HepG2 (cell line): ENCODE results near the gene NKD1. TPM values are rescaled to one million over a fixed set of nuclear protein-coding genes. Genes with fewer than 3 reads are reported as not detected.

ENCODE experiments used
- ATAC-seq: fragments of 200-7000 bp; cut with Tn5 transposase; 3 replicates; pipeline ENCODE4 v1.9.1; 2020; ENCODE audit warnings: mild to moderate bottlenecking, moderate library complexity
- BruUV-seq: library from RNA; stranded (reverse); fragments of 400-500 nt; replicated peaks from 2 replicates; lab custom pipeline; 2021; lab: Mats Ljungman, UMichigan
- CTCF ChIA-PET: fragments of 300-600 bp; formaldehyde crosslinking; extraction: SDS; loops from one replicate; lab custom pipeline; 2021; ENCODE audit warnings: low total read pairs, inconsistent platforms, low intra/inter-chr PET ratio; lab: Yijun Ruan, JAX
- POLR2A ChIA-PET: fragments of 350-600 bp; sonication (Branson Sonifier 250); formaldehyde crosslinking; loops from one replicate; lab custom pipeline; 2020; ENCODE audit warnings: antibody characterized with exemption, inconsistent platforms; lab: Yijun Ruan, JAX
- DNase-seq: peaks from one replicate; pipeline ENCODE4 v3.0.0-alpha.2; 2015; ENCODE audit warnings: low spot score
- FAIRE-seq: peaks from 3 replicates; lab custom pipeline; 2011; peaks lifted over from hg19 to GRCh38; lab: Jason Lieb, UNC
- H2AFZ ChIP-seq: one replicate; pipeline ENCODE4 v1.6.1; 2011; ENCODE audit warnings: low read length, inconsistent platforms
- H3K27ac ChIP-seq: fragments of 300-600 bp; 3 replicates; pipeline ENCODE4 v1.8.0; 2011; ENCODE audit warnings: mixed run types, mild to moderate bottlenecking, mixed read lengths, low read length, inconsistent platforms; ENCODE audit not compliant: insufficient read depth; ENCODE audit errors: extremely low read length
- H3K27me3 ChIP-seq, 2 experiments: fragments of 200-600 bp in 1 of 2; 2 replicates in 1 of 2; 3 replicates in 1 of 2; pipeline versions ENCODE4 v1.6.0 to v1.8.0; 2011; ENCODE audit warnings: low read length in 2 of 2, mild to moderate bottlenecking in 2 of 2, moderate library complexity in 2 of 2, inconsistent platforms in 1 of 2; ENCODE audit not compliant: insufficient read depth in 2 of 2, control insufficient read depth in 1 of 2
- H3K36me3 ChIP-seq, 2 experiments: fragments of 200-600 bp in 1 of 2; replicated peaks in 1 of 2; 2 replicates in 1 of 2; 3 replicates in 1 of 2; pipeline versions ENCODE4 v1.5.1 to v1.8.0; 2011; ENCODE audit warnings: low read length in 2 of 2, inconsistent platforms in 1 of 2; ENCODE audit not compliant: insufficient read depth in 2 of 2, control insufficient read depth in 1 of 2
- H3K4me1 ChIP-seq: 2 replicates; pipeline ENCODE4 v1.5.1; 2012; ENCODE audit warnings: low read length, inconsistent platforms; ENCODE audit not compliant: insufficient read depth
- H3K4me2 ChIP-seq: 2 replicates; pipeline ENCODE4 v1.6.0; 2011; ENCODE audit warnings: low read depth, low read length, inconsistent platforms
- H3K4me3 ChIP-seq, 3 experiments: fragments of 200-600 bp in 1 of 3; sonication (generic), shearing (Covaris generic) in 1 of 3; replicated peaks in 1 of 3; 2 replicates each; pipeline ENCODE4 v1.5.1; 2011 to 2016; ENCODE audit warnings: low read length in 3 of 3, inconsistent platforms in 2 of 3, low read depth in 2 of 3, mild to moderate bottlenecking in 2 of 3, control low read depth in 1 of 3, mixed read lengths in 1 of 3; ENCODE audit not compliant: insufficient read depth in 1 of 3
- H3K79me2 ChIP-seq: one replicate; pipeline ENCODE4 v1.6.1; 2011; ENCODE audit warnings: low read length, inconsistent platforms; ENCODE audit not compliant: insufficient read depth
- H3K9ac ChIP-seq: 2 replicates; pipeline ENCODE4 v1.6.0; 2011; ENCODE audit warnings: mild to moderate bottlenecking, low read depth, low read length, inconsistent platforms; ENCODE audit not compliant: insufficient read depth
- H3K9me3 ChIP-seq: 2 replicates; pipeline ENCODE4 v1.5.1; 2012; ENCODE audit warnings: mild to moderate bottlenecking, low read length
- H4K20me1 ChIP-seq: 2 replicates; pipeline ENCODE4 v1.6.0; 2011; ENCODE audit warnings: inconsistent platforms, mild to moderate bottlenecking, low read length, moderate library complexity; ENCODE audit not compliant: insufficient read depth
- AGO2 ChIP-seq: fragments of 200-400 bp; formaldehyde crosslinking; optimal IDR thresholded peaks from 2 replicates; pipeline ENCODE3; 2017; ENCODE audit warnings: mild to moderate bottlenecking, low read depth, low read length, moderate library complexity
- ATF6 ChIP-seq: sonication (generic); formaldehyde crosslinking; conservative IDR thresholded peaks from 2 replicates; pipeline ENCODE4 v1.4.0; 2020; ENCODE audit warnings: missing genetic modification reagents
- KLF9 ChIP-seq: IDR thresholded peaks from 2 replicates; pipeline ENCODE4 v1.6.1; 2016; ENCODE audit warnings: low read depth
- RBM22 ChIP-seq: fragments of 200-400 bp; formaldehyde crosslinking; optimal IDR thresholded peaks from 2 replicates; pipeline ENCODE3; 2017; ENCODE audit warnings: mild to moderate bottlenecking, low read length, moderate library complexity
- RNF2 ChIP-seq: fragments of 450-650 bp; conservative IDR thresholded peaks from 2 replicates; pipeline ENCODE4 v1.6.1; 2016; ENCODE audit warnings: low read depth
- WGBS: methylation state at CpG from one replicate; pipeline ENCODE4 v1.1.6; 2017; ENCODE audit warnings: low lambda C conversion rate; 5-methylcytosine and 5-hydroxymethylcytosine counted together
- in situ Hi-C: cut with HindIII; loops from 2 replicates; pipeline ENCODE4 v1.10.0; 2017; ENCODE audit warnings: low pct_unique_long_range_greater_than_20kb; ENCODE audit not compliant: extremely low pct_ligation_motif_present
- intact Hi-C: fragments of 100-400 bp; cut with micrococcal nuclease; formaldehyde crosslinking; loops from one replicate; pipeline ENCODE4 v1.10.0; 2022; ENCODE audit not compliant: unreplicated experiment
- polyA plus RNA-seq, 8 experiments: library from polyadenylated mRNA; depleted of rRNA in 3 of 8; stranded (reverse) in 7 of 8; unstranded in 1 of 8; fragments of >200 nt; fragmentation: Illumina TruSeq in 4 of 8; extraction: Trizol in 4 of 8; gene quantifications; 2 replicates each; pipeline versions ENCODE4 v1.2.1 to v1.2.3, GENCODE V29; 2011 to 2016; ENCODE audit warnings: low read depth in 4 of 8, missing spikeins in 1 of 8, mixed read lengths in 1 of 8; ENCODE audit not compliant: insufficient read depth in 1 of 8
- total RNA-seq, 5 experiments: library from RNA; depleted of rRNA; stranded (reverse); fragments of >200 nt; fragmentation: Illumina TruSeq; extraction: Trizol; gene quantifications; 2 replicates each; pipeline ENCODE4 v1.2.3, GENCODE V29; 2016; ENCODE audit warnings: low read depth in 1 of 5

NKD1 gene
- total and polyA plus RNA-seq, 2 of the 13 experiments (the other 11 are each of a cell fraction or from before 2014, with no cell fraction given): 70.4 to 121 TPM

- TF ChIP-seq ATF6: no peak
- TF ChIP-seq, all 625 proteins: peak for 2
These were observed 97.5 kb downstream of the NKD1 start (continued) for GRCh38 chr16:50645563-50646220.

- no peaks in the 10 kb centered on the region for H3K27me3 ChIP-seq
- BruUV-seq: no TSS peak
- peak; percentile 1; the same call in 1 of the 3 replicates for ATAC-seq
- no peak overlapping the region for H3K27ac ChIP-seq
- intact Hi-C loops (no loop called here), in situ Hi-C loops (no loop called here)
- no peak for DNase-seq
- TF ChIP-seq RNF2: no peak
- peak; percentile 57 for TF ChIP-seq RBM22
- peak; percentile 85 for TF ChIP-seq AGO2
- no peak for TF ChIP-seq KLF9 (CRISPR knock-in tag)
- no peak overlapping the region for H2AFZ ChIP-seq
- ChIA-PET CTCF (no interaction called here), POLR2A (no interaction called here)
- no peaks in the 10 kb centered on the region for H3K79me2 ChIP-seq
- no peak overlapping the region for H3K4me3 ChIP-seq
- H4K20me1 ChIP-seq: 0 out of 2 replicates have a peak, but pooled peaks cover 3% of the 10 kb centered on the region
- 89% methylated on average over 8 of the region's 8 CpGs for WGBS
- no peaks in the 10 kb centered on the region for H3K36me3 ChIP-seq
- no peak overlapping the region for H3K4me2 ChIP-seq
- H3K4me1 ChIP-seq: peaks cover 14% of the 10 kb centered on the region
- no peak overlapping the region for H3K9ac ChIP-seq
- no peaks in the 10 kb centered on the region for H3K9me3 ChIP-seq
- no peak for FAIRE-seq
These were observed 98.1 kb downstream of the NKD1 start for GRCh38 chr16:50646345-50646744.
